NCI-H128 (cell line): ENCODE data around the gene SAE1.

Source experiments
- DNase-seq: peaks from one replicate; lab custom pipeline; 2025; ENCODE audit not compliant: unreplicated experiment; lab: John Stamatoyannopoulos, UW

Gene SAE1

GRCh38 chr19:47157431-47158321 is 27.0 kb downstream of the SAE1 start:
- no peak for DNase-seq

- DNase-seq = no peak
Measured at GRCh38 chr19:47158367-47158791, 27.7 kb downstream of the SAE1 start.

- DNase-seq = no peak
Measured at GRCh38 chr19:47158879-47159503, 28.4 kb downstream of the SAE1 start.

- no peak for DNase-seq
Measured at GRCh38 chr19:47161876-47162489, 31.3 kb downstream of the SAE1 start.

- no peak for DNase-seq
Measured at GRCh38 chr19:47168065-47168464, 37.4 kb downstream of the SAE1 start.

- no peak for DNase-seq
Measured at GRCh38 chr19:47172666-47173455, 42.2 kb downstream of the SAE1 start.

GRCh38 chr19:47176071-47176626 is 45.5 kb downstream of the SAE1 start:
- DNase-seq = no peak

GRCh38 chr19:47176627-47177090 is 46.0 kb downstream of the SAE1 start:
- no peak for DNase-seq

- DNase-seq = no peak
Measured at GRCh38 chr19:47179653-47180310, 49.1 kb downstream of the SAE1 start.

- DNase-seq = no peak
Measured at GRCh38 chr19:47183601-47184000, 53.0 kb downstream of the SAE1 start.

GRCh38 chr19:47186446-47187334 is 56.1 kb downstream of the SAE1 start:
- DNase-seq = no peak

GRCh38 chr19:47187335-47187655 is 56.7 kb downstream of the SAE1 start:
- no peak for DNase-seq

- no peak for DNase-seq
Measured at GRCh38 chr19:47187797-47188196, 57.2 kb downstream of the SAE1 start.

GRCh38 chr19:47188507-47189033 is 57.9 kb downstream of the SAE1 start:
- no peak for DNase-seq

- DNase-seq = no peak
Measured at GRCh38 chr19:47190167-47190727, 59.6 kb downstream of the SAE1 start.

GRCh38 chr19:47195434-47195833 is 64.8 kb downstream of the SAE1 start:
- DNase-seq = no peak

GRCh38 chr19:47197141-47197540 is 66.5 kb downstream of the SAE1 start:
- DNase-seq = no peak

GRCh38 chr19:47200530-47200929 is 69.9 kb downstream of the SAE1 start:
- DNase-seq = no peak

GRCh38 chr19:47203254-47203653 is 72.6 kb downstream of the SAE1 start:
- no peak for DNase-seq
